GM21529 (cell line): ENCODE data around the gene PLCG1.
"Not testable (repeated sequence)": the region's sequence is repeated elsewhere in the genome, so short reads cannot be mapped to it uniquely, and the experiment has no call there.

Source experiments
- ATAC-seq: cut with Tn5 transposase; IDR thresholded peaks from one replicate; pipeline ENCODE4 v1.9.1; 2021; ENCODE audit not compliant: unreplicated experiment

PLCG1 gene

GRCh38 chr20:41124451-41125094, 12.8 kb upstream of the PLCG1 start:
- ATAC-seq: no peak

- ATAC-seq: no peak
These were observed 11.5 kb upstream of the PLCG1 start for GRCh38 chr20:41125530-41126457.

- no peak for ATAC-seq
These were observed 10.6 kb upstream of the PLCG1 start for GRCh38 chr20:41126719-41127118.

- ATAC-seq: not testable (repeated sequence)
These were observed 9.0 kb upstream of the PLCG1 start for GRCh38 chr20:41128317-41128716.

GRCh38 chr20:41131594-41132387, 5.6 kb upstream of the PLCG1 start:
- no peak for ATAC-seq

GRCh38 chr20:41132388-41132775, 5.0 kb upstream of the PLCG1 start:
- ATAC-seq: not testable (repeated sequence)

GRCh38 chr20:41133709-41134361, 3.5 kb upstream of the PLCG1 start:
- peak; percentile 47 for ATAC-seq

- ATAC-seq: no peak
These were observed 2.8 kb upstream of the PLCG1 start for GRCh38 chr20:41134362-41135186.

GRCh38 chr20:41135187-41135887, 2.0 kb upstream of the PLCG1 start:
- no peak for ATAC-seq

- peak; percentile 1 for ATAC-seq
These were observed 1.3 kb upstream of the PLCG1 start for GRCh38 chr20:41135888-41136679.

- ATAC-seq: peak; percentile 15
These were observed 501 bp downstream of the PLCG1 start for GRCh38 chr20:41137614-41138474.

GRCh38 chr20:41138475-41139226, 1.3 kb downstream of the PLCG1 start:
- no peak for ATAC-seq

- no peak for ATAC-seq
These were observed 2.1 kb downstream of the PLCG1 start for GRCh38 chr20:41139227-41140093.

- no peak for ATAC-seq
These were observed 3.1 kb downstream of the PLCG1 start for GRCh38 chr20:41140226-41141133.
